ENCODE data around the gene RB1.
"Not testable (repeated sequence)": the region's sequence is repeated elsewhere in the genome, so short reads cannot be mapped to it uniquely, and the experiment has no call there.

Gene RB1

DNA sequence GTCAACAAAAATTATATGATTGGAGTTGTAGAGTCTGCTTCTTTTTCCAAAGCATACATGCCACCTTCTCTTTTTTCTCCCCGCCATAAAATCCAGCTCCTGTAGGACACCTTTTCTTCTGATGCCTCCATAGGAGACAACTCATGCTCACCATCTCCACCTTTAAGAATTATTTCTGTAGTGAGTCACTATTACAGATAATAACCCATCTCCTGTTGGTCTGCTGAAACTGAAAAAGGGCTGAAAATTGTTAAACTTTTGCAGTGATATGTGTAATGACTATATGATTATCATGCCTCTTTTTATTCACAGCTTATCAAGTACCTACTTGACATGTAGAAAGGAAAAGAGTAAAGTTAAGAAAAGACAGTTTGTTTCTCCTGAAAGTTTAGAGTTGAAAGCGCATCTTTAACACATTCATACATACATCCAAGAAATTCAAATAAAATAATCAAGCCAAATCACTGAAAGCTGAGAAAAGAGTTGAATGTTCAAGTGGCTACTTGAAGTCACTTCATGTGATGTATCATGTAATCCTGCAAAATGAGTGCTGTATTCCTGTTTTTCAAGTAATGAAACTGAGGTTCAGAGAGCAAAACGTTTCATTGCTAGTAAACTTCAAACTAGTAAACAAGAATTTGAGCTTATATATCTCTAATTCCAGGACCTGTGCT is 144.9 kb downstream of the RB1 start:
- Histone ChIP-seq H3K4me3 (ENCODE audit: extremely low read depth, insufficient read depth, low read length, poor library complexity, severe bottlenecking) (no peak overlapping the region), H3K4me1 (ENCODE audit: control insufficient read depth, insufficient read depth, low read length, poor library complexity, severe bottlenecking) (peaks cover 11% of the 10 kb centered on the region), H3K9me3 (ENCODE audit: control insufficient read depth, low read length) (peaks cover 18% of the 10 kb centered on the region), H3K36me3 (ENCODE audit: control insufficient read depth, insufficient read depth, low read length) (peaks cover 5% of the 10 kb centered on the region), H3K27ac (ENCODE audit: low read depth, low read length, severe bottlenecking) (no peak overlapping the region)
- no CpG with 5 or more reads among the region's 3 CpGs for WGBS, 2 experiments (ENCODE audit: insufficient coverage in 2 of 2)

DNA sequence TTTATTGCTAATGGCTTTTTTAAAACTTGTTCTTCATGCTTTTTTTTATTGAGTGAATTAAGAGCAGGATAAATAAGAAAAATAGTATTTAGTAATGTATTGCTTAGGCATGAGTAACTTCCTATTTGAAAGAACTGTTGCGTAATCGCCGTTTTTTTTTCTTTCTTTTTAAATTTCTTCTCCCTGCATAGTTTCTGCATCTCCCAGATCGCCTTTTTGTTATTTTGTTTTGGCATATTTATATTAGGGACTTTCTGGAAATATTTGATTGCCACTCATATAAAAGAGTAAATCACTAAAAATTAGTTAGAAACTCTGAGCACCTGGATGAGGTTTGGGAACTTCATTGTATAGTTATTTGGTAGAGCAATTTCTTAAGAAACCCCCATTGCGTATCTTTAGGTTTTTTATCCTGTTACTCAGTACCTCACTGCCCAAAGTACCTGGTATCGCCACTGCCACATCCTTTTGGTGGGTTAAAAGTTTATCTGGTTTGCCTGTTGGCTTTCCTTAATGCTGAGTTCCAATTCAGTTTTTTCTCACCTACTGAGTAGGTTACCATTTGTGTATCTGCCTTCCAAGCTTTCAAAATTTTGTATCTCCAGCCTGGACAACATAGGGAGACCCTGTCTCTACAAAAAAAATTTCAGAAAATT is 145.5 kb downstream of the RB1 start:
- H3K9me3 ChIP-seq (ENCODE audit: control insufficient read depth, low read length) = peaks cover 18% of the 10 kb centered on the region
- H3K4me3 ChIP-seq (ENCODE audit: extremely low read depth, insufficient read depth, low read length, poor library complexity, severe bottlenecking) = no peak overlapping the region
- peaks cover 11% of the 10 kb centered on the region for H3K4me1 ChIP-seq (ENCODE audit: control insufficient read depth, insufficient read depth, low read length, poor library complexity, severe bottlenecking)
- WGBS, 2 experiments (ENCODE audit: insufficient coverage in 2 of 2) = no CpG with 5 or more reads among the region's 6 CpGs
- H3K27ac ChIP-seq (ENCODE audit: low read depth, low read length, severe bottlenecking) = no peak overlapping the region
- peaks cover 5% of the 10 kb centered on the region for H3K36me3 ChIP-seq (ENCODE audit: control insufficient read depth, insufficient read depth, low read length)

DNA sequence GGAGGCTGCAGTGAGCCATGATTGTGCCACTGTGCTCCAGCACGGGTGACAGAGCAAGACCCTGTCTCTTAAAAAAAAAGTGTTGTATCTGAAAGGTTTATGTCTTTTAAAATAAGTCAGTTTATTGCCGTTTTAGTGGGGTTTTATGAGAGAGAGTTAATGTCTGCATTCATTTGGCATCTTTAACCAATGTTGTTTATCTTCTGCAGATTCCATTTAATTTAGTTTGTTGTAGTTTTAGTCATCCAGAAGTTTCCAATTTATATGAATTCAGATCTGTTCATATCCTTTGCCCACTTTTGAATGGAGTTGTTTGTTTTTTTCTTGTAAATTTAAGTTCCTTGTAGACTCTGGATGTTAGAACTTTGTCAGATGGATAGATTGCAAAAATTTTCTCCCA is 146.1 kb downstream of the RB1 start:
- Histone ChIP-seq H3K4me3 (ENCODE audit: extremely low read depth, insufficient read depth, low read length, poor library complexity, severe bottlenecking) (no peak overlapping the region), H3K9me3 (ENCODE audit: control insufficient read depth, low read length) (peaks cover 18% of the 10 kb centered on the region), H3K27ac (ENCODE audit: low read depth, low read length, severe bottlenecking) (no peak overlapping the region), H3K36me3 (ENCODE audit: control insufficient read depth, insufficient read depth, low read length) (peaks cover 9% of the 10 kb centered on the region), H3K4me1 (ENCODE audit: control insufficient read depth, insufficient read depth, low read length, poor library complexity, severe bottlenecking) (peaks cover 11% of the 10 kb centered on the region)
- 91 to 100% methylated on average over 1 of the region's 2 CpGs for WGBS, 2 experiments (ENCODE audit: insufficient coverage in 2 of 2)

DNA sequence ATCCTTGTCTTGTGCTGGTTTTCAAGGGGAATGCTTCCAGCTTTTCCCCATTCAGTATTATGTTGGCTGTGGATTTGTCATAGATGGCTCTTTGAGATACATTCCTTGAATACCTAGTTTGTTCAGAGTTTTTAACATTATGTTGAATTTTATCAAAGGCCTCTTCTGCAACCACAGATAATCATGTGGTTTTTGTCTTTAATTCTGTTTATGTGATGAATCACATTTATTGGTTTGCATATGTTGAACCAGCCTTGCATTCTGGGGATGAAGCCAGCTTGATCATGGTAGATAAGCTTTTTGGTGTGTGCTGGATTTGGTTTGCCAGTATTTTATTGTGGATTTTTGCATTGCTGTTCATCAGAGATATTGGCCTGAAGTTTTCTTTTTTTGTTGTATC is 147.6 kb downstream of the RB1 start:
- Histone ChIP-seq H3K9me3 (ENCODE audit: control insufficient read depth, low read length) (peaks cover 18% of the 10 kb centered on the region), H3K36me3 (ENCODE audit: control insufficient read depth, insufficient read depth, low read length) (peaks cover 15% of the 10 kb centered on the region)
- not testable (repeated sequence) for H3K4me3 ChIP-seq (ENCODE audit: extremely low read depth, insufficient read depth, low read length, poor library complexity, severe bottlenecking); H3K27ac ChIP-seq (ENCODE audit: low read depth, low read length, severe bottlenecking); H3K4me1 ChIP-seq (ENCODE audit: control insufficient read depth, insufficient read depth, low read length, poor library complexity, severe bottlenecking)

DNA sequence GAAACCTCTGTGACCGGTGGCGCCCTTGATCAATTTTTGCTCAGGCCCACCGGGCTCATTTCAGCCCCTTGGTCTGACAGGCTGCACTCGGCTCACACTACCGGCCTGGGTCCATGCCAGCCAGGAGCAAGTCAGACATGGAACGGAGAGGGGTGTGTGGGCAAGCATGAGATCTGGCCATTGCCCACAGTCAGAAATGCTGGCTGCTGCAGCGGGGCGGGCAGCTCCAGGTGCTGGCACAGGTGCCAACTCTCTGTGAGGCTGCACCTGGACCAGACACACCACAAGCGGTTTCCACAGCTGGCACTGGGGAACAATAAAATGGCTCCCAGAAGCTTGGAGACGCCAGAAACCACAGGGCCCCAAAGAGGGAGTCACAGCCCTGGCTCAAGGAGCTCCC is 153.0 kb downstream of the RB1 start:
- WGBS, 2 experiments (ENCODE audit: insufficient coverage in 2 of 2) = 94 to 99% methylated on average over 10 of the region's 10 CpGs
- Histone ChIP-seq H3K36me3 (ENCODE audit: control insufficient read depth, insufficient read depth, low read length) (peaks cover 21% of the 10 kb centered on the region), H3K27ac (ENCODE audit: low read depth, low read length, severe bottlenecking) (no peak overlapping the region), H3K9me3 (ENCODE audit: control insufficient read depth, low read length) (no peaks in the 10 kb centered on the region), H3K4me1 (ENCODE audit: control insufficient read depth, insufficient read depth, low read length, poor library complexity, severe bottlenecking) (no peaks in the 10 kb centered on the region), H3K4me3 (ENCODE audit: extremely low read depth, insufficient read depth, low read length, poor library complexity, severe bottlenecking) (no peak overlapping the region)

DNA sequence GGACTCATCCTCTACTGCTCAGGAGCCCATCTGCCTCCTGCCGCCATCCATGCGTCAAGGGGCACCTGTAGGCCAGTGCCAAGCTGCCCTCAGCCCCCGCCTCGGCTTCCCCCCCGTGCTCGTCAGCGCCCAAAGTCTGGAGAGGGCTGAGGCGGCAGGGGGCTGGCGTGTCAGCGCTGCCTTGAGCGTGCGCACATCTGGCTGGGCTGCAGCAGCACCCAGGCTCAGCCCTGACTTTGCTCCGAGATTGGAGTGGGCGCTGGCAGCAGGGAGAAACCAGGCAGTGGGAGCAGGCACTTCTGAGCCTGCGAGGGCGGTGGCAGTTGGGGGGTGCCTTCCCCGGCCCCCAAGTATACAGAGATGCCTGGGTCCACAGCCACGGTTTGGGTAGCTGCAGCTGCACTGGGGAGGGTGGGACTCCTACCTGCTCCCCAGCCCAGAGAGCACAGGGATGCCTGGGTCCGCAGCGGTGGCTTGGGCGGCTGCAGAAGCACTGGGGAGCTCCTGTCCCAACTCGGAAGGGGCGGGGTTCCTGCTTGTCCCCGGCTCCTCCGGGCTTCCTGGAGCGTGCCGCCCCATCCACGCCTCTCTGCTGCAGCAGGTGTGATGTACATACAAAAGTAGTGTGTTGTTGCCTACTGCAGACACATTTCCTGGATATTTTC is 154.2 kb downstream of the RB1 start:
- no peak overlapping the region for H3K4me3 ChIP-seq (ENCODE audit: extremely low read depth, insufficient read depth, low read length, poor library complexity, severe bottlenecking)
- 94 to 98% methylated on average over 22 to 23 of the region's 28 CpGs for WGBS, 2 experiments (ENCODE audit: insufficient coverage in 2 of 2)
- H3K9me3 ChIP-seq (ENCODE audit: control insufficient read depth, low read length) = no peaks in the 10 kb centered on the region
- H3K36me3 ChIP-seq (ENCODE audit: control insufficient read depth, insufficient read depth, low read length) = peaks cover 21% of the 10 kb centered on the region
- no peak overlapping the region for H3K27ac ChIP-seq (ENCODE audit: low read depth, low read length, severe bottlenecking)
- no peaks in the 10 kb centered on the region for H3K4me1 ChIP-seq (ENCODE audit: control insufficient read depth, insufficient read depth, low read length, poor library complexity, severe bottlenecking)

DNA sequence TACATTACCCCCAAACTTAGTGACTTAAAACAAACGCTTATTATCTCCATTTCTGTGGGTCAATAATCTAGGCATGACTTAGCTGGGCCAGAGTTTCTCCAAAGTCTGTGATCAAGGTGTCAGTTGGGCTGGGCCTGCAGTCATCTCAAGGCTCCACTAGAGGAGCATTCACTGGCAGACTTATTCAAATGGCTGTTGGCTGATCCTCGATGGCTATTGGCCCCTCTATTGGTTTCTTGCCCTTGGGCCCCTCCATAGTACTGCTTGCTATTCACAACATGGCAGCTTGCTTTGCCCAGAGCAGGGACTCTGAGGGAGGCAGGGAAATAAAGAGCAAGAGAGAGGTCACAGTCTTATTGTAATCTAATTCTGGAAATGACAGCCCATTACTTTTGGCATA is 171.7 kb downstream of the RB1 start:
- Histone ChIP-seq H3K27ac (ENCODE audit: low read depth, low read length, severe bottlenecking) (no peak overlapping the region), H3K36me3 (ENCODE audit: control insufficient read depth, insufficient read depth, low read length) (peaks cover 14% of the 10 kb centered on the region), H3K9me3 (ENCODE audit: control insufficient read depth, low read length) (no peaks in the 10 kb centered on the region), H3K4me1 (ENCODE audit: control insufficient read depth, insufficient read depth, low read length, poor library complexity, severe bottlenecking) (no peaks in the 10 kb centered on the region), H3K4me3 (ENCODE audit: extremely low read depth, insufficient read depth, low read length, poor library complexity, severe bottlenecking) (no peak overlapping the region)
- WGBS, 2 experiments (ENCODE audit: insufficient coverage in 2 of 2) = 95 to 100% methylated on average over 2 of the region's 2 CpGs

DNA sequence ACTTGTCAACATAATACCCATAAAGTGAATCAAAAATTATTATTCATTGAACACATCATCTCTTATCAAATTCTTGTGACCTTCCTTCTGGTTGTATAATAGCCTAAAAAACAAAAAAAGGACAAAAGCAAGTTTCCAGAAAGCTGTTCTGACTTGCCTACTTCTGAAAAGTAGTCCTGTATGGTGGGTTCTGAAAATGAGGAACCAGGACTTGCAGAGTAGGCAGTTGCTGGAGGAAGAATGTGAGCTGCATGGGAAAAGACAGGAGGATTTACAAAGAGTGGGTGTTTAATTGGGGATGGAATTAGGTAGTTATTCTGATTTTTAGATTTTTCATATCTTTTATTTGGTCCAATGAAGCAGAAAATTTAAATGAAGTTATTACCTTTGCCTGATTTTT is 172.7 kb downstream of the RB1 start:
- Histone ChIP-seq H3K4me3 (ENCODE audit: extremely low read depth, insufficient read depth, low read length, poor library complexity, severe bottlenecking) (no peak overlapping the region), H3K27ac (ENCODE audit: low read depth, low read length, severe bottlenecking) (no peak overlapping the region), H3K4me1 (ENCODE audit: control insufficient read depth, insufficient read depth, low read length, poor library complexity, severe bottlenecking) (no peaks in the 10 kb centered on the region), H3K9me3 (ENCODE audit: control insufficient read depth, low read length) (no peaks in the 10 kb centered on the region), H3K36me3 (ENCODE audit: control insufficient read depth, insufficient read depth, low read length) (peaks cover 14% of the 10 kb centered on the region)

DNA sequence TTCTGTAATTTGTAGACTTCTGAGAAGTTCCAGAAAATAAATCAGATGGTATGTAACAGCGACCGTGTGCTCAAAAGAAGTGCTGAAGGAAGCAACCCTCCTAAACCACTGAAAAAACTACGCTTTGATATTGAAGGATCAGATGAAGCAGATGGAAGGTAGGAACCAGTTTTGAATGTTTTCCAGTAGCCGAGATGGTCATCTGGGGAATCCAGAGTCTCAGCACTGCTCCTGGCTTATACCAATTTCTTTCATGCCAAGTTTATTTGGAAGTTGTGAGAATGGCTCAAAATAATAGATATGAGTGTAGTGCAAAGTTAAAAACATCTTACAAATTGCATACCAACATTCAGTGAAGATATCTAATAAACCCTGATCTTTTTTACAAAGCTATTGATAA is 173.1 kb downstream of the RB1 start:
- no peak overlapping the region for H3K27ac ChIP-seq (ENCODE audit: low read depth, low read length, severe bottlenecking)
- 0 to 40% methylated on average over 1 to 2 of the region's 4 CpGs for WGBS, 2 experiments (ENCODE audit: insufficient coverage in 2 of 2)
- no peaks in the 10 kb centered on the region for H3K9me3 ChIP-seq (ENCODE audit: control insufficient read depth, low read length)
- peaks cover 13% of the 10 kb centered on the region for H3K36me3 ChIP-seq (ENCODE audit: control insufficient read depth, insufficient read depth, low read length)
- no peaks in the 10 kb centered on the region for H3K4me1 ChIP-seq (ENCODE audit: control insufficient read depth, insufficient read depth, low read length, poor library complexity, severe bottlenecking)
- H3K4me3 ChIP-seq (ENCODE audit: extremely low read depth, insufficient read depth, low read length, poor library complexity, severe bottlenecking) = no peak overlapping the region

DNA sequence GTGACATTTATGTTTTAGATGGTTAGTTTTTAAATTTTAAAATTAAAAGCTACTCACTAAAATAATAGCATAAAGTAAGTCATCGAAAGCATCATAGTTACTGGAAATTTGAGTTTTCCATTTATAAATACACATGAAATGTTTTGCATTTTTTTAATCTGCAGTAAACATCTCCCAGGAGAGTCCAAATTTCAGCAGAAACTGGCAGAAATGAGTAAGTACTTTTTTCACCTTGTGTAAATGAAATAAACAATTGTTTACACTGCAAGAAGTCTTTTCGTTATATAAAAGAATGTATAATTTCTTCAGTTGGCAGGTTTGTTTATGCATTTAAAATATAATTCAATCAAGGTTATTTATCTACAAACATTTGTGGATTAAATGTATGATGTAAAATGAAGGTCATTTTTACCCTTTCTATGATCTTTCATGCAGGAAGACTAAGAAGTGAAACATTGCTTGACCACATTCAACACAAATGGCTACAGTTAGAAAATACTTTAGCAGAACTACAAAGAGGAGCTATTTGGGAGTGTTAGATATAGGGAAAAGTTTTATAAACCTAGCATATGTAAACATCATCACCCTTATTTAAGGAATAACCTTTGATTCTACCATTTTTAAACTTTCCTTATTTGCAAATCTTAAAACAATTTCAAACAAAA is 173.8 kb downstream of the RB1 start:
- Histone ChIP-seq H3K36me3 (ENCODE audit: control insufficient read depth, insufficient read depth, low read length) (peaks cover 11% of the 10 kb centered on the region), H3K4me1 (ENCODE audit: control insufficient read depth, insufficient read depth, low read length, poor library complexity, severe bottlenecking) (no peaks in the 10 kb centered on the region), H3K27ac (ENCODE audit: low read depth, low read length, severe bottlenecking) (no peak overlapping the region), H3K4me3 (ENCODE audit: extremely low read depth, insufficient read depth, low read length, poor library complexity, severe bottlenecking) (no peak overlapping the region), H3K9me3 (ENCODE audit: control insufficient read depth, low read length) (no peaks in the 10 kb centered on the region)
- no CpG with 5 or more reads among the region's 2 CpGs for WGBS, 2 experiments (ENCODE audit: insufficient coverage in 2 of 2)

DNA sequence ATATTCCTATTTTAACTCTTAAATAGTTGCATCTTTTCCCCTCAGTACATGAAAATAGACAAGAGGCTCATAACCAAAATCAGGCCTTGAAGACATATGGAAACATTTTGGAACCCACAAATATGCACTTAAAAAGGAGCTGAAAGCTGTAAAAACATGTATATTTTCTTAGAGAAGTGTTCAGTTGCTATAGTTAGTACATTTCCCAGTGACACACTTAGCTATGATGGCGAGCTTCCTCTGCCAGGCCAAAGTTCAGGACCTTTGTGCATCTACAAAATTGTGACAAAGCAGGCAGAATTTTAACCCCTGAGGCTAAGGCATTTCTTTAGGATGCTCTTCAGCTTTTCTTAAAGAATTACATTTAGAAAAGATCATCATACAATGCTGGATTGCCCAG is 174.8 kb downstream of the RB1 start:
- no peak overlapping the region for H3K27ac ChIP-seq (ENCODE audit: low read depth, low read length, severe bottlenecking)
- no peaks in the 10 kb centered on the region for H3K9me3 ChIP-seq (ENCODE audit: control insufficient read depth, low read length)
- WGBS, 2 experiments (ENCODE audit: insufficient coverage in 2 of 2) = 83 to 100% methylated on average over 1 of the region's 1 CpG
- H3K4me1 ChIP-seq (ENCODE audit: control insufficient read depth, insufficient read depth, low read length, poor library complexity, severe bottlenecking) = no peaks in the 10 kb centered on the region
- H3K36me3 ChIP-seq (ENCODE audit: control insufficient read depth, insufficient read depth, low read length) = peaks cover 11% of the 10 kb centered on the region
- H3K4me3 ChIP-seq (ENCODE audit: extremely low read depth, insufficient read depth, low read length, poor library complexity, severe bottlenecking) = no peak overlapping the region

Data from mesodermal cell (in vitro differentiated cells).